ENCODE measurements around the gene GAP43. TPM values are rescaled to one million over a fixed set of nuclear protein-coding genes. Genes with fewer than 3 reads are reported as not detected.

The GAP43 gene
- total and polyA plus RNA-seq, 2 experiments from 2014 or later, result 2.1 to 5.7 TPM

GRCh38 chr3:115602194-115602593 lies 21.1 kb upstream of the GAP43 start:
- TF ChIP-seq CTCF (IDR thresholded peaks at IDR 0.05; ENCODE audit: low read depth, low read length), result no peak
- H3K36me3 ChIP-seq, result no peaks in the 10 kb centered on the region
- no peaks in the 10 kb centered on the region for H3K4me1 ChIP-seq (ENCODE audit: low read depth)
- no peaks in the 10 kb centered on the region for H3K9me3 ChIP-seq (ENCODE audit: low read depth)
- no peak overlapping the region for H3K4me3 ChIP-seq
- H3K27ac ChIP-seq, result no peak overlapping the region
- H3K27me3 ChIP-seq, result no peaks in the 10 kb centered on the region
- no peak for DNase-seq (ENCODE audit: low read depth in 1 of 2, low spot score in 1 of 2)

- no peak overlapping the region for H3K27ac ChIP-seq
- no peak overlapping the region for H3K4me3 ChIP-seq
- DNase-seq (ENCODE audit: low read depth in 1 of 2, low spot score in 1 of 2), result no peak
- no peaks in the 10 kb centered on the region for H3K4me1 ChIP-seq (ENCODE audit: low read depth)
- H3K9me3 ChIP-seq (ENCODE audit: low read depth), result no peaks in the 10 kb centered on the region
- TF ChIP-seq CTCF (IDR thresholded peaks at IDR 0.05; ENCODE audit: low read depth, low read length), result no peak
- H3K27me3 ChIP-seq, result no peaks in the 10 kb centered on the region
- H3K36me3 ChIP-seq, result no peaks in the 10 kb centered on the region
Observed at GRCh38 chr3:115611630-115612029, 11.7 kb upstream of the GAP43 start.

GRCh38 chr3:115615001-115615814 lies 8.1 kb upstream of the GAP43 start:
- no peaks in the 10 kb centered on the region for H3K27me3 ChIP-seq
- peak in 1 of 2 donors; percentile 12 for DNase-seq (ENCODE audit: low read depth in 1 of 2, low spot score in 1 of 2)
- no peak for TF ChIP-seq CTCF (IDR thresholded peaks at IDR 0.05; ENCODE audit: low read depth, low read length)
- H3K9me3 ChIP-seq (ENCODE audit: low read depth), result no peaks in the 10 kb centered on the region
- no peak overlapping the region for H3K27ac ChIP-seq
- no peak overlapping the region for H3K4me3 ChIP-seq
- H3K4me1 ChIP-seq (ENCODE audit: low read depth), result no peaks in the 10 kb centered on the region
- no peaks in the 10 kb centered on the region for H3K36me3 ChIP-seq

- no peak overlapping the region for H3K4me3 ChIP-seq
- no peak overlapping the region for H3K27ac ChIP-seq
- H3K27me3 ChIP-seq, result no peaks in the 10 kb centered on the region
- no peak for DNase-seq (ENCODE audit: low read depth in 1 of 2, low spot score in 1 of 2)
- no peaks in the 10 kb centered on the region for H3K9me3 ChIP-seq (ENCODE audit: low read depth)
- no peaks in the 10 kb centered on the region for H3K4me1 ChIP-seq (ENCODE audit: low read depth)
- TF ChIP-seq CTCF (IDR thresholded peaks at IDR 0.05; ENCODE audit: low read depth, low read length), result no peak
- no peaks in the 10 kb centered on the region for H3K36me3 ChIP-seq
Observed at GRCh38 chr3:115616461-115616860, 6.8 kb upstream of the GAP43 start.

GRCh38 chr3:115617591-115617990 lies 5.7 kb upstream of the GAP43 start:
- TF ChIP-seq CTCF (IDR thresholded peaks at IDR 0.05; ENCODE audit: low read depth, low read length), result no peak
- H3K27me3 ChIP-seq, result no peaks in the 10 kb centered on the region
- H3K36me3 ChIP-seq, result no peaks in the 10 kb centered on the region
- no peak overlapping the region for H3K27ac ChIP-seq
- no peaks in the 10 kb centered on the region for H3K9me3 ChIP-seq (ENCODE audit: low read depth)
- no peaks in the 10 kb centered on the region for H3K4me1 ChIP-seq (ENCODE audit: low read depth)
- DNase-seq (ENCODE audit: low read depth in 1 of 2, low spot score in 1 of 2), result no peak
- no peak overlapping the region for H3K4me3 ChIP-seq
